Lung (tissue), 12 donors: ENCODE data around the gene NDFIP1. TPM values are rescaled to one million over a fixed set of nuclear protein-coding genes. Genes with fewer than 3 reads are reported as not detected.

Experiments used
- ATAC-seq: fragments of 200-7000 bp; cut with Tn5 transposase; one replicate; pipeline ENCODE4 v1.9.1; 2020; ENCODE audit warnings: moderate number of reproducible peaks; ENCODE audit not compliant: insufficient read depth, low FRiP score
- DNase-seq, 3 donors: peaks; one replicate each; pipeline ENCODE4 v3.0.0-alpha.2; 2013 to 2017
- H3K27ac ChIP-seq, 2 donors: one replicate each; pipeline ENCODE4 v1.5.1; 2013; ENCODE audit warnings: mild to moderate bottlenecking in 2 of 2, moderate library complexity in 2 of 2, control low read depth in 1 of 2, inconsistent platforms in 1 of 2, low read depth in 1 of 2, low read length in 1 of 2
- H3K27me3 ChIP-seq, 3 donors: one replicate each; pipeline ENCODE4 v1.5.1; 2013; ENCODE audit warnings: low read length in 2 of 3; ENCODE audit not compliant: control insufficient read depth in 3 of 3, insufficient read depth in 3 of 3
- H3K36me3 ChIP-seq, 4 donors: one replicate each; pipeline ENCODE4 v1.5.1; 2013; ENCODE audit warnings: low read length in 4 of 4, mild to moderate bottlenecking in 1 of 4, moderate library complexity in 1 of 4; ENCODE audit not compliant: control insufficient read depth in 4 of 4, insufficient read depth in 4 of 4
- H3K4me1 ChIP-seq, 5 donors: one replicate each; pipeline ENCODE4 v1.5.1; 2013; ENCODE audit warnings: low read length in 5 of 5, mild to moderate bottlenecking in 2 of 5, moderate library complexity in 1 of 5; ENCODE audit not compliant: control insufficient read depth in 5 of 5, insufficient read depth in 5 of 5
- H3K4me3 ChIP-seq: one replicate; pipeline ENCODE4 v1.5.1; 2013; ENCODE audit warnings: mild to moderate bottlenecking, control low read depth, moderate library complexity
- H3K9ac ChIP-seq, 2 donors: one replicate each; pipeline ENCODE4 v1.5.1; 2013; ENCODE audit warnings: low read length in 2 of 2, control low read depth in 1 of 2; ENCODE audit not compliant: insufficient read depth in 1 of 2
- H3K9me3 ChIP-seq, 4 donors: one replicate each; pipeline ENCODE4 v1.5.1; 2013; ENCODE audit warnings: low read length in 3 of 4, mild to moderate bottlenecking in 1 of 4, moderate library complexity in 1 of 4; ENCODE audit not compliant: control insufficient read depth in 4 of 4, insufficient read depth in 3 of 4
- WGBS, 2 donors: extraction: QIAGEN DNeasy Blood & Tissue Kit; methylation state at CpG; one replicate each; pipeline ENCODE4 v1.1.7; 2013; 5-methylcytosine and 5-hydroxymethylcytosine counted together
- polyA plus RNA-seq, 2 donors: library from polyadenylated mRNA; stranded (reverse); fragments of 200-250 nt; gene quantifications; one replicate each; pipeline ENCODE4 v1.2.1, GENCODE V29; 2013
- total RNA-seq, 2 donors: library from RNA; depleted of rRNA in 1 of 2; stranded (reverse); fragments of >200 nt in 1 of 2; gene quantifications; one replicate each; pipeline ENCODE4 v1.2.1, GENCODE V29; 2014 to 2021
- TF ChIP-seq, protein P1 (sequence below): IDR thresholded peaks from 2 replicates; pipeline ENCODE4 v1.5.1; 2012; ENCODE audit warnings: mild to moderate bottlenecking; ENCODE audit errors: control extremely low read depth, extremely low read depth
- donor health status: control.
- donor health status: control.
- donor health status: Bipolar disorder and iron deficiency.
- donor health status: healthy.
- donor health status: DM: yes; HTN: yes; CAD: no.

NDFIP1 gene
- total and polyA plus RNA-seq, 4 donors: 31.5 to 106 (median 68.4) TPM

DNA sequence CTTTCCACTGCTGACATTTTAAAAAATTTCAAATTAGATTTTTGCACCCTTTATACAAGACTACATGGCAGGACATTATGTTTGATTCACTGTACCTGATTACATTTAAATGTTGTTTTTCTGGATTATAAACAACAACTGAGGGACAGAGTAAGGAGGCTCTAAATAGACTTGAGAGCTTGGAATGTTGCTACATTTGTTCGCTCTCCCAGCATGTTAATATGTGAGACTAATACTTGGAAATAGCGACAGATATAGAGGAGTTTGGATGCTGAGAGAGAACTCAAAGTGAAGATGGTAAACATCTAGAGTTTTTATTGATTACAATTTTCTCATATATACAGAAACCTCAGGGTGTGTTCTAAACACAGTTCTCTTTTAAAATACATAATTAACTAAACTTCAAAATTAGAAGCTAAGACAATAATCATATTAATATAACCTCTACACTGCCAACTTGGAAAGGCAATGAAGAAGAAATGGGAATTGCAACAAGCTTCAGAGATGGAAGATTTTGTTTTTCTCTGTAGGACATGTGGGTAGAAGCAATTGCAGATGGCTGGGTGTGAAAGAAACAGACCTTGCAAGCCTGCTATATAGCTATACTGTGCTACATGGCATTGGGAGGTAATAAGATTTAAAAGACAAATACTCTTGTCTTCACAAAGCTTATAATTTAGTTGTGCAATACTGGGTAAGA lies 1.4 kb upstream of the NDFIP1 start:
- Histone ChIP-seq H3K4me3 (no peak overlapping the region), H3K27me3 (no peaks in the 10 kb centered on the region), H3K9ac (no peak overlapping the region), H3K27ac (no peak overlapping the region), H3K36me3 (no peaks in the 10 kb centered on the region), H3K9me3 (no peaks in the 10 kb centered on the region), H3K4me1 (peaks cover 3 to 22% (median 6%) of the 10 kb centered on the region in 5 donors)
- 94 to 97% methylated on average over 2 of the region's 2 CpGs for WGBS, 2 donors
- ATAC-seq (no peak), DNase-seq (no peak)
- TF ChIP-seq, protein P1, sequence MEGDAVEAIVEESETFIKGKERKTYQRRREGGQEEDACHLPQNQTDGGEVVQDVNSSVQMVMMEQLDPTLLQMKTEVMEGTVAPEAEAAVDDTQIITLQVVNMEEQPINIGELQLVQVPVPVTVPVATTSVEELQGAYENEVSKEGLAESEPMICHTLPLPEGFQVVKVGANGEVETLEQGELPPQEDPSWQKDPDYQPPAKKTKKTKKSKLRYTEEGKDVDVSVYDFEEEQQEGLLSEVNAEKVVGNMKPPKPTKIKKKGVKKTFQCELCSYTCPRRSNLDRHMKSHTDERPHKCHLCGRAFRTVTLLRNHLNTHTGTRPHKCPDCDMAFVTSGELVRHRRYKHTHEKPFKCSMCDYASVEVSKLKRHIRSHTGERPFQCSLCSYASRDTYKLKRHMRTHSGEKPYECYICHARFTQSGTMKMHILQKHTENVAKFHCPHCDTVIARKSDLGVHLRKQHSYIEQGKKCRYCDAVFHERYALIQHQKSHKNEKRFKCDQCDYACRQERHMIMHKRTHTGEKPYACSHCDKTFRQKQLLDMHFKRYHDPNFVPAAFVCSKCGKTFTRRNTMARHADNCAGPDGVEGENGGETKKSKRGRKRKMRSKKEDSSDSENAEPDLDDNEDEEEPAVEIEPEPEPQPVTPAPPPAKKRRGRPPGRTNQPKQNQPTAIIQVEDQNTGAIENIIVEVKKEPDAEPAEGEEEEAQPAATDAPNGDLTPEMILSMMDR: no peak

DNA sequence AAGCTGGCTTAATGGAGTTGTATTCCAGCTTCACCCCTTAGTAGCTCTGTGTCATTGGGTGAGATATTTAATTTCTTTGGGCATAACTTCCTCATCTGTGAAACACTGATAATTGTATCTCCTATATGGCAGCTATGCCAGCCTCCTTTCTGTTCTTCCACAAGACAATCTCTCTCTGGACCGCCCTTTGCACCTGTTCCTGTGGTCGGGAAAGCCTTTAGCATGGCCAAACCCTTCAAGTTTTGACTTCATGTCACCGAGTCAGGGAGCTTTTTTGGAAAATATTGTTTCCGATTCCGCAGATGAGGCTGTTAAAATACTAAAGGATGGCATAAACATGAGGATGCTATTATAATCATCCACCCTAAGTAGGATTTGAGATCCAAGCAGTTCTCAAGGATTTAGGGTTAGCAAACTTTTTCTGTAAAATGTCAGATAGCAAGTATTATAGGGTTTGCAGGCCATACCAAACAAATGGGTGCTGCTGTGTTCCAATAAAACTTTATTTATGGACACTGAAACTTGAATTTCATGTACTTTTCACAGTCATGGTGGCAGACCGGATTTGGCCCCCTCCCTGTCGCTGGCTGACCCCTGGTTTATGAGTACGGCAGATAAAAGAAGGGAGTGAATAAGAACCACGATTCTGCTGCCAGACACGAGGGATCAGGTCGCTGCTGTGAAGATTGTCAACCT lies 695 bp upstream of the NDFIP1 start:
- H3K36me3 ChIP-seq: no peaks in the 10 kb centered on the region
- H3K9ac ChIP-seq: peak overlapping the region; percentile 74 to 96
- H3K4me3 ChIP-seq: peak overlapping the region; percentile 95
- H3K27ac ChIP-seq: peak overlapping the region; percentile 100
- WGBS, 2 donors: 68 to 74% methylated on average over 11 of the region's 11 CpGs
- no peaks in the 10 kb centered on the region for H3K9me3 ChIP-seq
- TF ChIP-seq, protein P1: no peak
- DNase-seq (no peak), ATAC-seq (no peak)
- peaks cover 3 to 22% (median 6%) of the 10 kb centered on the region in 5 donors for H3K4me1 ChIP-seq
- no peaks in the 10 kb centered on the region for H3K27me3 ChIP-seq

DNA sequence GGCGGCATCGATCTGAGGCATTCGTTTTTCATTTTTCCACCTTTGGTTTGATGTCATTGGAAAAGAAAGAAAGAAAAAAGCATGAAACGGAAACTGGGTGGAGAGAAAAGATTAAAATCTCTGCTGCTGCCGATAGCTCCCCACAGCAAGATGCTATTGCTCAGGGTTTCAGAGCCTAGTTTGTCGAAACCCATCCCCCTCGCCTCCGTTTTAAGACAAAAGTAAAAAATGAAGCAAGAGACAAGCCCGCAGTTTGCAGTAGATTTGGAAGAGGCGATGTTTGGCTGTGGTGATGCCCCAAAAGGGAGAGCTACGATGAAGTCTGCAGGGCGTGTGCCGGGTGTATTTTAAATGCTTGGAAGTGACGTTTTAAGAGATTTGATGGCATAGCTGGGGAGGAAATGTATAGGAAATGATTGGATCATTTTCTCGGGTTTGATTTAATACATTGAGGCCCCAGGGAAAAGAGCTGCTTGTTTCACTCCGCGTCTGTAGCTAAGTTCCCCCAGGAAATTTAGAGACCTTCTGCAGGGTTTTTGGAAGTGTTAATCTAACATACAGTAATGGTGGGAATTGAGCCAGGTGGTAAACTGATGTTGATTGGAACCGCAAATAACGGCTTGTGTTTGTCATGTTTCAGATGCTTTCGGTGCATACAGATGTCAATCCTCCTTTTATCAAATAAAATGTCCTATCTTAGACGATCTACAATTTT lies 909 bp downstream of the NDFIP1 start:
- TF ChIP-seq, protein P1: no peak
- peak overlapping the region; percentile 100 for H3K27ac ChIP-seq
- H3K36me3 ChIP-seq: no peaks in the 10 kb centered on the region
- peak; percentile 47 to 79 (median 70) for DNase-seq
- H3K27me3 ChIP-seq: no peaks in the 10 kb centered on the region
- H3K9me3 ChIP-seq: no peaks in the 10 kb centered on the region
- peak overlapping the region; percentile 95 for H3K4me3 ChIP-seq
- peaks cover 3 to 22% (median 6%) of the 10 kb centered on the region in 5 donors for H3K4me1 ChIP-seq
- no peak for ATAC-seq
- peak overlapping the region; percentile 83 to 90 for H3K9ac ChIP-seq
- WGBS, 2 donors: 0% methylated on average over 21 of the region's 21 CpGs
